HG02759 (cell line): ENCODE data around the gene CGB8.
"Not testable (repeated sequence)": the region's sequence is repeated elsewhere in the genome, so short reads cannot be mapped to it uniquely, and the experiment has no call there.

Experiments
- ATAC-seq: cut with Tn5 transposase; IDR thresholded peaks from one replicate; pipeline ENCODE4 v1.9.1; 2021; ENCODE audit warnings: mild to moderate bottlenecking, moderate library complexity; ENCODE audit not compliant: unreplicated experiment

Gene CGB8

DNA sequence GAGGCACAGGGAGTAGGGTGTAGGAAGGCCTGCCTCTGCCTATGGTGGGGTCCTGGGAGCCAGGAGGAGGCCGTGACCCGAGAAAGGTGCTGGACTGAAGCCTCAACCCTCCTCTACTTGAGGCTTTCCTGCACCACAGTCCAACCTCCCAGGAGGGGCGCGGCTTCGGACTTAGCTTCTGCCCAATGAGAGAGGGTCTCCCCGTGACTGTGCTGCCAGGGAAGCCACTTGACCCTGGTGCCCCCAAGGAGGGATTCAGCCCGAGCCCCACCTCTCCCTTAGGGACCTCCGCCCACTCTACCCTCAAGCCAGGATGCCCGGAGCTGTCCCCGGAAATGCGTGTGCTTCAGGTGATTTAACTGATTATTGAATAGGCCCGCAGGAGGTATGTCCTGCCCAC, at the start of gene CGB8:
TSS of gene CGB8 (minus strand) at position 101 of the 400 bp plus-strand sequence. CDS start 372 bp downstream, outside the sequence.
- not testable (repeated sequence) for ATAC-seq

DNA sequence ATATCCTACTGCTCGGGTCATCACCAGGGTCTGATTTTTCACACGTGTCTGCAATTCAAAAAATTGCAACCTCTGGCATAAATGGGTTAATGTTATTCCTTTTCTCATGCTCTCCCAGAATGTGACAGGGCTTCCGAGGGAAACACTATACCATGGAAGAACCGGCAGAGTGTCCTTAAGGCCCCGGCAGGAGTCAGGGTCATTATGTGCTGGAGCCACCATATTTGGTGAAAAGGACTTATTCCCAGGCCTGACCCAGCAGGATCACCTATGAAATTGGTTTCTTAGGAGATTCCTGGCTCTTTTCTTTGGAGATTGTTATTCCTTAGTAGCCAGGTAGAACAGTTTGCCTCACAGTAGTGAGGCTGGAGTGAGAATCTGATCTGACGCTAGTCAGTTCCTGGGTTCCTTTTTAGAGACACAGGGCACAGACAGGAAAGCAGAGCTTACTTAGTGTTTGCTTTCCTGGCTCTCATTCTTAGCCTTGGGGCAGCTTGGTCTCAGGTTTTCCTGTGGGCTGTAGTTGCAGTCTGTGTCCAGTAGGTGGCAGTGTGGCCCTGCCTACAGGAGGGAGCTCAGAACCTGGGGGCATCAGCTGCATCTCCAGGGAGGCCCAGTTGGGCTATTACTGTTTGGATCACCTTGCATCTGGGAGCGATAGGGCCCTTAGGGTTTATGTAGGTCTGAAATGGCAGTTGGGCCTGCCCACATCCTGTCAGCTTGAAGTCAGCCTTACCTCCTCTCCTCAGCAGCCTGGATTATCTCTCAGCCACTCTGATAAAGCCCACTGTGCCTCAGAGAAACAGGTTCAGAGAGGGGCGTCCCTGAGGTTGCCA, 48.8 kb upstream of the CGB8 start:
- no peak for ATAC-seq

DNA sequence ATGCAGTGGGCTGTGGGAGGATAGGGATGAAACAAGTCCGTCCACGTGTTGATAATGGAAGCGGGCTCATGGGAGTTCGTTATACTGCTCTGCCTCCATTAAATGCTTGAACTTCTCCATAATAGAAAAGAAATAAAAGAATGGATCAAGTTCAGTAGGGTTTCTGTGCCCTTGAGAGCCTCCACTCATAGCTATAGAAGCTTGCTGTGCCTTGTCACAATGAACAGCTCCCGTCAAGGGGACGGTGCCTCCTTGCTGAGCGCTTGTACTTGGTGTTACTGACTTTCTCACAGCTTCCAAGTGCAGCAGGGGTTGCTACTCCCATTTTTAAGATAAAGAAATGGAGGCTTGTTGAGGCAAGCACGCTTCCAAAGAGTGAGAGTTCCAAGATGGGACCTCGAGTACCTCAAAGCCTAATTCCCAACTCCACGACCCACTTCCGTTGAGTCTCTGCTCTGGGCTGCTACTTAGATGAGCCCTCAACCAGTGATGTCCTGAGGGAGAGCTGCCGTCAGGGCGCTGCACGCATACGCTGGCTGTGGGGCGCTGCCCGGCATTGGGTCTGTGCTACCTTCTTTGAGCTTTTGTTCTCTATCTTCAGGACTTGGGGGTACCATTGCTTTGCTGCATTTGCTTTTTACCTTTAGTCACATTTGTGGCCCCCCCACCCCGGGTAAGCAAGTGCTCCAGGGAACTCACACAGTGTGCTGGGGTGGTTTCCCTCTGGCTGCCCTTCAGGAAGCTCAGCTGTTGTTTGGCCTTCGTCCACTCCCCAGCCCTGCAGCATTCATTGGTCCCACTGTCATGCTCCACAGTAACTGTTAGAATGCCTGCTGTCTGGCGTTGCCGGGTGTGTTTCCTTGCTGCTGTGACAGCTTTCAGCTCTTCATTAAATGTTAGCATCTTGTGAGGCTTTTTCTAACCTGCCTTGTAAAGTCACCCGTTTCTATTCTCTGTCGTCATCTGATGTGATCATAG, 45.9 kb upstream of the CGB8 start:
- ATAC-seq, result no peak

DNA sequence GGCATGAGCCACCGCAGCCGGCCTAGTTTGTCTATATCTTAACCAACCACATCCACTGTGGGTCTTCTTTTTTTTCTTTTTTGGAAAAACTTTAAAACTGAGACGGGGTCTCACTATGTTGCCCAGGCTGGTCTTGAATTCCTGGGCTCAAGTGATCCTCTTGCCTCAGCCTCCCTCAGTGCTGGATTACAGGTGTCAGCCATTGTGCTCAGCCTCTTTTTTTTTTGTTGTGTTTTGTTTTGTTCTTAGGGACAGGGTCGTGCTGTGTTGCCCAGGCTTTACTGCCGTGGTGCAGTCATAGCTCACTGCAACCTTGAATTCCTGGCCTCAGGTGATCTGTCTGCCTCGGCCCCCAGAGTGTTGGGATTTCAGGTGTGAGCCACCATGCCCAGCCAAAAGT, 43.8 kb upstream of the CGB8 start:
- ATAC-seq, result no peak

DNA sequence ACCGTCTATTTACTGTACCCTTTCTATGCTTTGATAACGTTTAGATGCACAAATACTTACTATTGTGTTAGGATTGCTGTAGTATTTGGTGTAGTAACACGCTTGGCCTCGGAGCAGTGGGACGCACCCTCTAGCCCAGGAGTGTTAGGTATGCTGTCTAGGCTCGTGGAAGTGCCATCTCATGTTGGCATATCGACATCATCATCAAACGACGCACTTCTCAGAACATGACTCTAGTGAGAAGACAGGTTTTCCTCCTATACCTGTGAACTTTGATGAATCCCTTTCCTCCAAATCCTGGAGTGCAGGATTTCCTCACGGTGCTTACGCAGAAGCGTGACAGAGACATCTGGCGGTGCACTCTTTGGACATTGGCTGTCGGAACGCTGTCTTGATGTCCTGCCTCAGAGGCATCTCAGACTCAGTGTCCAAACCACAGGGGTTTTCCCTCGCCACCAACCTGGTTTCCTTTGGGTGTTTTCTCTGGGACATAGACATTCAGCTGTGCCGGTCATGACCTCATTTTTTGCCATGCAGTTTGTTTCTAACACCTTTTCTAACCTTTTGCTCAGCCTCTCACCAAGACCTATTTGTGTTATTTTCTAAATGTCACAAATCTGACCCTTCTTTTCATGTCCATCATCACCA, 42.6 kb upstream of the CGB8 start:
- no peak for ATAC-seq

DNA sequence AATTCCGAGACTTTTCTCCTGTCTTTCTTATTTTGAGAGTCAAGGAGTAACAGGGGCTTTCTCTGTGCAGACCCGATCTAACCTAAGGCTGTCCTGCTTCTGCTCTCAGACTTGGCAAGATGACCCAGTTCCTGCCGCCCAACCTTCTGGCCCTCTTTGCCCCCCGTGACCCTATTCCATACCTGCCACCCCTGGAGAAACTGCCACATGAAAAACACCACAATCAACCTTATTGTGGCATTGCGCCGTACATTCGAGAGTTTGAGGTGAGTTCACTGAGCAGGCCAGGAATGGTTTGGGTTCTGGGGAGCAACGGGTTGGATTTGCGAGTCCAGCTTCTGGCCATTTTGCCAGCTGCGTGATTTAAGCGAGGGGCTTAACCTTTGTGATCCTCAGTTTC, 37.4 kb upstream of the CGB8 start:
- ATAC-seq, result no peak

DNA sequence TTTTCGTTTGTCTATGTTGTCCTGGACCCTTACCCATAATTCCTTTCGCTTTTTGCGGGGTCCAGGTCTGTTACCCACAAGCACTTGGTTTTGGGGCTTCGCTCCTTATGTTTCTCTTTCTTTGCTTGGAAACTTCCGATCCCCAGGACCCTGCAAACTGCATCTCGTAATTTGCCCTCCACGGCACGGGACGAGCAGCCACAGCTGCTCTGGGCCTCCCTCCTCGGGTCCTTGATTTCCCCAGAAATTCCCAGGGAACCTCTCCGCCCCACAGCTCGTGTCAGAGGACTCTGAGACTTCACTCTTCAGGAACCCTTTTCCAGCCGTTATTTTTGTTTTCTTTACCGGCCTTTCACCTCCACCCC, 36.9 kb upstream of the CGB8 start:
- ATAC-seq, result no peak

DNA sequence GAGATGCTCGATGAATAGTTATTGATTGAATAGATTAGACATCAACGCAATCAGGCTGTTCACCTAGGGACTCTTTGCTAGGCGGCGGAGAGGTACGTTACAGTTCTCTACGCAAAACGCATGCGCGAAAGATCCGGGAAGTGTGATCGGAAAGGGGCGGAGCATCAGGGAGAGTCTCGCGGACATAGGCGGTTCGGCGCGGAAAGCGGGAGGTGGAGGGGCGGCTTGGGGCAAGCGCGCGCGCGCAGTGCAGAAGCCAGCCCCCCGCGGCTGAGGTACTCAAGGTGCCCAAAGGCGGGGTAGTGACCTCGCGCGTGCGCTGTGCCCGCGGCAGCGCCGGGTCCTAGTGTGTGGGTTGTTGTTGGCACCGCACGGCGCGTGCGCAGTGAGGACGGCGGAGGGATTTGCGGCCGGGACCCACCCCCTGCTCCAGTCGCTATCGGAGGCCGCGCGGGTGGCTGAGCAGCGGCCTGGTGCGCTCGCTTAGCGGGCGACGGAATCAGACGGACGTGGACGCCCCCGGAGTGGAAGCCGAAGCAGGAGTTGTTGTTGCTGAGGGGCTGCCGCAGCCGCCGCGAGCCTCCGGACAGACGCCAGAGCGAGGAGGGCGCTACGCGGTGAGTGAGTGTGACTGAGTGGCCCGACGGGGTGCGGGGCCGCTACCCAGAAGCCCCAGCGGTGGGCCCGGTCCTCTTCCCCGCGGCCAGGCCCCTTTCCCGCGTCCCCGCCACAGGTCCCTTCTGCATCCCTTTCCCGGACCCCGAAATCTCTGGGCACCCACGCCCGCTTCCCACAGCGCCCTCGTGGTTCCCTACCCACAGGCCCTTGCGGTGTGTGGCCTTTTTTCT, 36.3 kb upstream of the CGB8 start, which contains the start of gene SNRNP70:
TSS of gene SNRNP70 (plus strand) at position 432 of the 848 bp plus-strand sequence. CDS start 964 bp downstream, outside the sequence.
- ATAC-seq, result peak; percentile 95

DNA sequence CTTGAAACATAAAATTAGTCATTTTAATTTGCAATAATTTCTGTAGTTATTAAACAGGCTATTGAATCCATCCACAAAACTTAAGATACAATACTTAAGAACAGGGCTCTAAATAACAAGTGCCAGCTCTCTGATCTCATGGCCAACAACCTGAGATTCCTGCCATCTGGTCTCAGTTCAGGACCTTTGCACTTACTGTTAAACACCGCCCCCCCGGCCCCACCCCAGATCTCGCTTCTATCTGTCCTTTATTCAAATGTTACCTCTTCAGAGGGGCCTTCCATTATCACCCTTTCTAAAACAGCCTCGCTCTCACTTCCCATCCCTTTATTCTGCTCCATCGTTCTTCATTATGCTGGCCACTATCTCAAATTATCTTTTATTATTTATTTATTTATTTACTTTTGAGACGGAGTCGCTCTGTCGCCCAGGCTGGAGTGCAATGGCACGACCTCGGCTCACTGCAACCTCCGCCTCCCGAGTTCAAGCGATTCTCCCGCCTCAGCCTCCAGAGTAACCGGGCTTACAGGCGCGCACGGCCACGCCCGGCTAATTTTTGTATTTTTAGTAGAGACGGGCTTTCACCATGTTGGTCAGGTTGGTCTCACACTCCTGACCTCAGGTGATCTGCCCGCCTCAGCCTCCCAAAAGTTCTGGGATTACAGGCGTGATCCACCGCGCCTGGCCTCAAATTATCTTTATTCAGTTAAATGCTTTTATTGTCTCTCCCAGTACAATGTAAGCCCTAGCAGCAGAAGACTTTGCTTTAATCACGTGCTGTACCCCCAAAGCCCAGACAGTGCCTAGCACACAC, 35.5 kb upstream of the CGB8 start:
- no peak for ATAC-seq

DNA sequence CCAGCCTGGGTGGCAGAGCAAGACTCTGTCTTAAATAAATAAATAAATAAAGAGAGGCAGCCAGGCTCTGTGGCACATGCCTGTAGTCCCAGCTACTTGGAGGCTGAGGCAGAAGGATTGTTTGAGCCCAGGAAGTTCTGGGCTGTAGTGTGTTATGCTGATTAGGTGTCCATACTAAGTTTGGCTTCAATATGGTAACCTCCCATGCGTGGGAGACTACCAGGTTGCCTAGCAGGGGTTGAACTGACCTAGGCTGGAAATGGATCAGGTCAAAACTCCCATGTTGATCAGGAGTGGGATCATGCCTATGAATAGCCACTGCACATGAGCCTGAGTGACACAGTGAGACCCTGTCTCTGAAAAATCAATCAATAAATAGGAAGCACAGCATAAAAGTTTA, 32.4 kb upstream of the CGB8 start:
- ATAC-seq, result no peak

DNA sequence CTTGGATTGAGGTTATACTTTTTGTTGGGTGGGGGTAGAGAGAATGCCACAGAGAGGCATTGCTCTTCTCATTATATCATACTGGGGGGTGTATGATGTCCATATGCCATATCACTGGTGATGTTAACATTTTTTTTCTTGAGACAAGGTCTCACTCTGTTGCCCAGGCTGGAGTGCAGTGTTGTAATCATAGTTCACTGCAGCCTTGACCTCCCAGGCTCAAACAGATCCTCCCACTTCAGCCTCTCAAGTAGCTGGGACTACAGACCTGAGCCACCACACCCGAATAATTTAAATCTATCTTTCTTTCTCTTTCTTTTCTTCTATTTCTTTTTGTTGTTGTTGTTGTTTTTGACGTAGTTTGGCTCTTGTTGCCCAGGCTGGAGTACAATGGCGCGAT, 31.5 kb upstream of the CGB8 start:
- no peak for ATAC-seq

DNA sequence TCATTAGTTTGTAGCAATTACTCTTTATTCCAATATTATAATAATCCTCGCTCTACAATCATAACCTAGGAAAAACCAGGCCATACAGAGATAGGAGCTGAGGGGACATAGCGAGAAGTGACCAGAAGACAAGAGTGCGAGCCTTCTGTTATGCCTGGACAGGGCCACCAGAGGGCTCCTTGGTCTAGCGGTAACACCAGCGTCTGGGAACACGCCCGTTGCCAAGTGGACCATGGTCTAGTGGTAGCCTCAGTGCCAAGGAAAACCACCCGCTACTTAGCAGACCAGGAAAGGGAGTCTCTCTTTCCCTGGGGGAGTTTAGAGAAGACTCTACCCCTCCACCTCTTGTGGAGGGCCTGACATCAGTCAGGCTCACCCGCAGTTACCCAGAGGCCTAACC, 26.0 kb upstream of the CGB8 start:
- not testable (repeated sequence) for ATAC-seq

DNA sequence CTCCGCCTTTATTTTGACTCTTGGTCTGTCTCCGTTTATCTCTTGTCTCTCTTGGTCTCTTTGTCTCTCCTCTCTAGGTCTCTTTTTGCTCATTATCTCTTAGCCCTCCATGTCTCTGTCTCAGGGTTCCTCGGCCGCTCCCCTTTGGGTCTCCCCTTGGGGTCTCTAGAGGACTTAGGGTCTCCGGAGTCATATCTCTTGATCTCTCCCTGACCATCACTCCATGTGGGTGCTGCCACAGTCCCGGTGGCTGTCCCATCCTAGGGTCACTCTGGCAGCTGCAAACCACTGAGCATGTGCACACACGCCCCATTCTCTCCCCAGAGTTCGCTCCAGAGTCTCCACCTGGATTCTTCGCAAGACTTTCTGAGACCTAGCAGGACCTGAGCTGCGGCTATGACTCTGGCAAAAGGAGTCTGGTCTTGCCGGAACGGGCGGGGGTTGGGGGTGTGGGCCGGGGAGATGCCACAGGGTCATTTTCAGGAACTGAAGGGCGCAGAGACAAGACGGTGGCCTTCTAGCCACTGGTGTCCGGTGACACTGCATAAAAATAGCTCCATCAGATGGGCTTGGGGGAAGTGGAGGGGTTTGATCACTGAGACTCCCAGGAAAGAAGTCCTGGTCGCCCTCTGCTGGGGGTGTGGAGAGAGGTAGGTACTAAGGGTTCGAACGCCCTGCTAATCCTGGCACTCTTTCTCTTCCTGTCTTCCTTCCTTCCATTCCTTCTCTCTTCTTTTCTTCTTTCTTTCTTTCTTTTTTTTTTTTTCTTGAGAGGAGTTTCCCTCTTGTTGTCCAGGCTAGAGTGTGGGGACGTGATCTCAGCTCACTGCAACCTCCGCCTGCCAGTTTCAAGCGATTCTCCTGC, 24.8 kb upstream of the CGB8 start:
- ATAC-seq, result no peak

DNA sequence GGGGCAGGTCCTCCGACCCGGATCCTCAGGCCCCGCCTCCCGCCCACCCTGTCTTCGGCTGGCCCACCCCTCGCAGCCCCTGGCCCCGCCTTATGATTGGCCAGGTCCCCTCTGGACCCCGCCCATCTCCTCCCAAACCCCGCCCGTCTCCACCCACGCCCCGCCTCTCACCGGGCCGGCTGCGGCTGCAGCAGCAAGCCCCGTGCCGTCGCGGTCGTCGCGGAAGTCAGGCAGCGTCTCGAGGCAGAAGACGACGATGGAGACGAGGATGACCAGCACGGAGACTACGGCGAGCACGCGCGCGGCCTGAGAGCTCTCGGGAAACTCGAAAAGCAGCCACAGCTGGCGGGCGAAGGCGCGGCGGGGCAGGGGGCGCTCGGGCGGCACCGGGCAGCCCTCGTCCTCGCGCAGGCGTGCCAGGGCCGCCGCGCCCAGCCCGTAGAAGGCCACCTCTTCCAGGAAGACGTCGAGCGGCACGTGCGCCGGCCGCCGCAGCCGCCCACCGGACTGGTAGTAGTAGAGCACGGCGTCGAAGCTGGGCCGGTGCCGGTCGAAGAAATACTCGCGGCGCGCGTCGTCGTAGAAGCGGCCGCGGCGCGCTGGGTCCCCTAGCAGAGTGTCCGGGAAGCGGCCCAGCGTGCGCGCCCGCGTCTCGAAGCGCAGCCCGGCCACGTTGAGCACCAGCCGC, 23.1 kb upstream of the CGB8 start:
- no peak for ATAC-seq

DNA sequence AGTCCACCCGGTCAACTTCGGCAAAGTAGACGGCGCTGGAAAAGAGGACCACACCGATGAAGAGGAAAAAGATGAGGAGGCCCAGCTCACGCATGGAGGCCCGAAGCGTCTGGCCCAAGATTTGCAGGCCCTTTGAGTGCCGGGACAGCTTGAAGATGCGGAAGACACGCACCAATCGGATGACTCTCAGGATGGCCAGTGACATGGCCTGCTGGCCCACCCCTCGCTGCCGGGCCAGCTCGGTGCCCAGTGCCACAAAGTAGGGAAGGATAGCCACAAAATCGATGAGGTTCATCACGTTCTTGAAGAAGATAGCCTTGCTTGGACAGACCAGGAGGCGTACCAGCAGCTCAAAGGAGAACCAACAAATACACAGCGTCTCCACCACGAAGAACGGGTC, 21.5 kb upstream of the CGB8 start:
- no peak for ATAC-seq

DNA sequence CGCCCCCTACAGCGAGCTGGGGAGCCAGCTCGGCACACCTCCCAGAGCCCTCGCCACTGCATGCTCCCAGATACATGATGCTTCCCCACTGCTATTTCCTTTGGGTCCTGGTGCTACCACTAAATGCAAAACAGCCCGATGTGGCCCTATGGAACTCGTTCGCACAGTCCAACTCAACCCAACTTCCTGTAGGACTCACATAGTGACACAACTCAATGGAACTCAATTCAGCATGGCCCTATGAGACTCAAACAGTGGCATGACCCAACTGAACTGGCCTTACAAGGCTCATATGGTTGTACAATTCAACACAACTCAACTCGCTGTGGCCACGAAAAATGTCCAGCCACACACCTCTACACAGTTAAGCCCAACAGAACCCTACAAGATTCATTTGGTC, 20.1 kb upstream of the CGB8 start:
- ATAC-seq, result no peak

DNA sequence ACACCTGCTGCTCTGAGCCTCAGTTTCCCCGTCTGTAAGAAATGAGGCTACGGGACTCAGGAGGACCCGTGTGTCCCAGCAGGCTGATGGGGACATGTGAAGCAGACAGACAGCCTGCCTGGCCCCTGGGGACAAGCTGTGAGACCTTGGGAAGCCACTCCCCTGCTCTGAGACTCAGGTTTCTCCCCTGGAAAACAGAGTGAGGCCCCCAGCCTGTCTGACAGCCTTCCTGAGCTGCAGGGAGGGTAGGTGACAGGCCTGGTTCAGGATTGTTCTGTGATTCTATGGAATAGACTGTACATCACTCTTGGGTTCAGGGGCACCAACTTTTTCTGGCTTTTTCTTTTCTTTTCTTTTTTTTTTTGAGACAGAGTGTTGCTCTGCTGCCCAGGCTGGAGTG, 18.6 kb upstream of the CGB8 start:
- no peak for ATAC-seq

DNA sequence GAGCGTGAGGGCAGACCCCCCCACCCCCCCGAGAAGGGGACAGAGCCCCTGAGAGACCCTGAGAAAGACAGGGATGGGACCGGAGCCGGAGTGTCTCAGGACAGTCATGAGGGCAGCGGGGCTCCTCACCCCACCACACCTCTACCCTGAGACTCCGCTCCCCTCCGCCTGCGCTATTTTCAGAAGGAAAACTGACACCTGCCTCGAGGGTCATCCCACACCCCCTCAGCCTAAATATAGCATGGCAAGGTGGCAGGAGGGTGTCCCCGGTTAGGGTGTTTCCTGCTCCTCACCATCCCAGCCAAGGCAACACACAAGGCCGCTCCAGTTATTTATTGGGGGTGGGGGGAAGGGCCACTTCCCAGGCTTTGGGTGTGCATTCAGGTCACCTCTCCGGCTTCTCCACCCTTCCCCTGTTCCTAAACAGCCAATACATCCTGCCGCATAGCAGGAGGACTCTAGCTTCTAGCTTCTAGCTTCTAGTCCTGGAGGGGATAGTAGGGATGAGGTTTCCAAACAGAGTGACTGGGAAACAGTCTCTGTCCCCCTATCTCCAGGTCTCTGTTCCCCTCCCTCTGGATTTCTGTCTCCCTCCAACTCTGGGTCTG, 17.1 kb upstream of the CGB8 start:
- ATAC-seq, result no peak
